Left kidney (tissue), 2 donors: ENCODE data around the gene FA2H. TPM values are rescaled to one million over a fixed set of nuclear protein-coding genes. Genes with fewer than 3 reads are reported as not detected.
"Not testable (repeated sequence)": the region's sequence is repeated elsewhere in the genome, so short reads cannot be mapped to it uniquely, and the experiment has no call there.

ENCODE experiments used
- DNase-seq: peaks from one replicate; pipeline ENCODE4 v3.0.0-alpha.2; 2013
- polyA plus RNA-seq: library from polyadenylated mRNA; unstranded; fragments of 120-200 nt; gene quantifications from one replicate; pipeline ENCODE4 v1.2.1, GENCODE V29; 2013; ENCODE audit not compliant: insufficient read length

Gene FA2H
- polyA plus RNA-seq, 1 donor = 3.1 TPM

DNA sequence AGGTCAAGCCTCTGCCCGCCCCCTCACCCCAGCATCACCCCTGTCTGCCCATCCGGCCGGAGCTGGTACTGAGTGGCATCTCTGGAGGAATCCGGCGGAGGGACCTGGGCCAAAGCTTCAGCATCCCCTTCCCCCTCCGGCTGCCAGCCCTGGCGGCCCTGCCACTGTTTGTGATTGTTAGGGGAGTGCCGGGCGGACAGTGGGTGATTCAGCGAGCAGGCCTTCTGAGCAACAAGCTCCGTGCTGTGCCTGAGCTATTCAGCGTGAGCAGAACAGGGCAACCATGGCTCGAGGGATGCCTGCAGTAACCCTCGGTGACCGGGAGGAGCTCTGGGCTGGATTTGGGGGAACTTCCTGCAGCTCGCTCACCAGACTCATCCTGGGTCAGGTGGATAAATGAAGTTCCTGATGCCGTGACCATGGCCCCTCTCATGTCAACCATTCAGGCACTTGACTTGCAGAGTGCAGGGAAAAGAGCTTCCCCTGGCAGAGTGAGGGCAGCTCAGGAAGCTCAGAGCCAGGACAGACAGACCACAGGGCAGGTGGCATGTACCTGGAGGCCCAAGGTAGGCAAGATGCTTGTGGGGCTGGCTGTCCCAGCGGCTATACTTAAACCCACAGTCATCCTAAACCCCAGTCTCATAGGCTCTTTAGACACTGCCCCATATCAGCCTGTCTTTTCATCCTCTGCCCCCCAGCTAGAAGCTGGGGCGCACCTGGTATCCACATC lies 49.6 kb downstream of the FA2H start:
- DNase-seq = no peak

GRCh38 chr16:74723256-74723655 lies 51.4 kb downstream of the FA2H start:
- no peak for DNase-seq

GRCh38 chr16:74722156-74722555 lies 52.5 kb downstream of the FA2H start:
- not testable (repeated sequence) for DNase-seq

GRCh38 chr16:74721716-74722115 lies 52.9 kb downstream of the FA2H start:
- DNase-seq = no peak

DNA sequence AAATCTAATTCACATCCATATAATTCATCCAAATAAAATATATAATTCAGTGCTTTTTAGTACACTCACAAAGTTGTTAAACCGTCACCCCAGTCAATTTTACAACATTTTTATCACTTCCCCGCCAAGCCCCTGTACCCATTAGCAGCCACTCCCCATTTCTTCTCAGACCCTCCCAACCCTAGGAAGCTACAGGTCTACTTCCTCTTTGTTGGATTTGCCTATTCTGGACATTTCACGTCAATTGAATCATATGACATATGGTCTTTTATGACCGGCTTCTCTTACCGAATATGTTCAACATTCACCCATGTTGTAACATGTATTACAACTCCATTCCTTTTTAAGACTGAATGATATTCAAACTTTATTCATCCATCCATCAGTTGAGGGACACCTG lies 54.0 kb downstream of the FA2H start:
- no peak for DNase-seq

GRCh38 chr16:74718741-74719610 lies 55.6 kb downstream of the FA2H start:
- DNase-seq = no peak

GRCh38 chr16:74718140-74718539 lies 56.5 kb downstream of the FA2H start:
- DNase-seq = no peak

DNA sequence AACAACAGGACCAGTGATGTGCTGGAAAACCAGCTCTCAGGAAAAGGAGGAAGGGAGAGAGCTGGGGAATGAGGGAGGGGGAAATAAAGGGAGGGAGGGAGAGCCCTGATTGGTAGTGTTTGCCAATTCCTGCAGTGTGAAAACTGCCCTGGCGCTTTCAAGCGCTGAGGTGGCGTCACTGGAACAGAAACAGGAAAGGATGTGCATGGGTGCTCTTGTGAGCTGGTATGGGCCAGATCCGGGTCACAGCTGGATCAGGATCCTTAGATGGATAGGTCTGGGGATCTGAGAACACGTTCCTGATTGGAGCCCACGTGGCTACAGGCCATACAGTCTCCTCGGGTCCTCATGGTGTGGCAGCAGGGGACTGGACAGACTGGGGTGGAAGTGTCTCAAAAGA lies 57.3 kb downstream of the FA2H start:
- DNase-seq = no peak

- no peak for DNase-seq
Observed at GRCh38 chr16:74716355-74716754, 58.3 kb downstream of the FA2H start.

GRCh38 chr16:74713876-74714275 lies 60.7 kb downstream of the FA2H start:
- no peak for DNase-seq

DNA sequence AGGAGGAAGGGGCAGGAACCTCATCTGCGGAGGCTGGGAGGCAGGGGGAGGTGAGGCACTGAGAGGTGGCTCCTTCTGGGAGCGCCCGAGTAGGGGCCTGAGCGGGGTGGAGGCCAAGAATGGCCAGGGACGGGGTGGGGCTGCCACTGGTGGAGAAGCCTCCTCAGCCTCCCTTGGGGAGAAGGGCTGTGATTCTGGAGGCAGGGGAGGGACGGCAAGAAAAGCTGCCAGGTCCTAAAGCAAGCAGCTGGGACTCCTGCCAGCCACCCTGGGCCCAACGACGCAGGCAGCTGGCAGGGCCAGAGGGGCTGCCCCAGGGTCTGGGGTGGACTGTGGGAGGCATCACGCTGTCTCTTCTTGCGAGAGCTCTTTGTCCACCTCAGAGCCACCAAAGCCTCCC lies 61.3 kb downstream of the FA2H start:
- no peak for DNase-seq

DNA sequence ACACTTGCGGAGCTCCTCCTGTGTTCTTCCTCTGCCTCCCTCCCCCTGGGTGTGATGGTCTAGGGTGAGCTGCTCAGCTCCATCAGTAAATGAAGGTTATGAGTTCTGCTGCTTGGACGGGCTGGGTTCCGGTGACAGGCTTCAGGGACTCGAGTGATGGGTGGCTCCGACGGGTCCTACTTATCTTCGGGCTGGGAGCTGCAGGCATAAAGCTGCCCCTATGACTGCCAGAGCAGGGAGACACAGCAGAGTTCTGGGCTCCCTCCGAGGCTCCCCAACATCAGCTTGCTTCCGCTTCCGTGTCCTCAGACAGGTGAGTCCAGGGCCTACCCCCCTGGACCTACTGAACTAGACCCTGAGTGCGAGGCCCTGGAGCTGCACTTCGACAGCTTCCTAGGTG lies 62.7 kb downstream of the FA2H start:
- no peak for DNase-seq

GRCh38 chr16:74710401-74710800 lies 64.2 kb downstream of the FA2H start:
- DNase-seq = no peak

- DNase-seq = peak; percentile 65
Observed at GRCh38 chr16:74709441-74709877, 65.2 kb downstream of the FA2H start.

GRCh38 chr16:74700438-74701225 lies 74.0 kb downstream of the FA2H start, which contains the start of gene MLKL:
Gene MLKL (minus strand): TSS chr16:74700862. CDS start chr16:74695757, 5,105 bp downstream.
- DNase-seq = peak; percentile 28

- DNase-seq = no peak
Observed at GRCh38 chr16:74700116-74700437, 74.5 kb downstream of the FA2H start.

DNA sequence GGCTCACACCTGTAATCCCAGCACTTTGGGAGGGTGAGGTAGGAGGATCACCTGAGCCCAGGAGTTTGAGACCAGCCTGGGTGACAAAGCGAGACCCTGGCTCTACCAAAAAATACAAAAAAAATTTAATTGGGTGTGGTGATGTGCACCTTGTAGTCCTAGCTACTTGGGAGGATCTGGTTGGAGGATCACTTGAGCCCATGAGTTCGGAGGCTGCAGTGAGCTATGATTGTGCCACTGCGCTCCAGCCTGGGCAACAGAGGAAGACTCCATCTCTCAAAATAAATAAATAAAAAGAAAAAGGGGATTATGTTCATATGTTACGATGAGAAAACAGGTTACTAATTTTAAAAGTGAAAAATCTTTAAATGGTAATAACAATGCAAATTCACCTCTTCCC lies 75.0 kb downstream of the FA2H start:
- no peak for DNase-seq

- DNase-seq = no peak
Observed at GRCh38 chr16:74698222-74698621, 76.4 kb downstream of the FA2H start.

DNA sequence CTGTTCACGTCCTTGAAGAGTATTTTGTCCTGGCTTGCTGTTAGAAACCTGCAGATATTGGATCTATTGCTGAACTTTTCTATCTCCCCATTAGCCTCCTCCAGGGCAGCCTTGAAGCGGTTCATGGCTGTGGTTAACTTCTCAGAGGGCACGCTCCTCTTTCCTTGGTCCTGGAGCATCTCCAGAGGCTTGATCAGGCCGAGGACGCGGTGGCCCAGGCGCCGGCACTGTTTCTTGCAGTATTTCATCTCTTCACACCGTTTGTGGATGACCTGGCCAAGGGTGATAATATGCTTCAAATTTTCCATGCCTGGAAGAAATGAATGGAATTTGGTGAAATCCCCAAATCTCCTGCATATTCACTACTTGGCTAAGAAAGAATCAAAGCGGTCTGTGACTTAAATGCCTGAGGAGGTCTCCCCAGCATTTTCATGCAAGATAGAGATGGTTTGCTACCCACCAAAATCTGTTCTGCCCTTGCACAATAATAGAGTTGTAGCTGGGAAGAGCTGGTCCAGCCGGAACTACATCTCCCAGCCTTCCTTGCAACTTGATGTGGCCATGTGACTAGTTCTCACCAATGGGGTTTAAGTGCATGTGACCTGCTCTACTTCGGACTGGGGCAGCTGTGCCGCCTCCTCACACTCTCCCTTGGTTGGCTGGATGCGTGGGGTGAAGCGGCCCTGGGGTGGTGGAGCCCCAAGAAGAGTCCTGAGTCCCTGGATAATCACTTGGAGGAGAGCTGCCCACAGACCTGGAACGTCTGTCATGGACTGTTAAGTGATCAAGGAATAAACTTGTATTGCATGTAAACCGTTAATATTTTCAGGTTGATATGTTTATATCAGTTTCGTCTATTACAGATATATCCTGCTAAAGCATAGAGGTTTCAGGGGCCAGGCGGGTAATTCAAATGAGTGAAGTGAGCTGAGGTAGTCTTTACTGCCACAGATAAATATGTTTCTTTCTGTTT lies 78.9 kb downstream of the FA2H start:
- peak; percentile 59 for DNase-seq

DNA sequence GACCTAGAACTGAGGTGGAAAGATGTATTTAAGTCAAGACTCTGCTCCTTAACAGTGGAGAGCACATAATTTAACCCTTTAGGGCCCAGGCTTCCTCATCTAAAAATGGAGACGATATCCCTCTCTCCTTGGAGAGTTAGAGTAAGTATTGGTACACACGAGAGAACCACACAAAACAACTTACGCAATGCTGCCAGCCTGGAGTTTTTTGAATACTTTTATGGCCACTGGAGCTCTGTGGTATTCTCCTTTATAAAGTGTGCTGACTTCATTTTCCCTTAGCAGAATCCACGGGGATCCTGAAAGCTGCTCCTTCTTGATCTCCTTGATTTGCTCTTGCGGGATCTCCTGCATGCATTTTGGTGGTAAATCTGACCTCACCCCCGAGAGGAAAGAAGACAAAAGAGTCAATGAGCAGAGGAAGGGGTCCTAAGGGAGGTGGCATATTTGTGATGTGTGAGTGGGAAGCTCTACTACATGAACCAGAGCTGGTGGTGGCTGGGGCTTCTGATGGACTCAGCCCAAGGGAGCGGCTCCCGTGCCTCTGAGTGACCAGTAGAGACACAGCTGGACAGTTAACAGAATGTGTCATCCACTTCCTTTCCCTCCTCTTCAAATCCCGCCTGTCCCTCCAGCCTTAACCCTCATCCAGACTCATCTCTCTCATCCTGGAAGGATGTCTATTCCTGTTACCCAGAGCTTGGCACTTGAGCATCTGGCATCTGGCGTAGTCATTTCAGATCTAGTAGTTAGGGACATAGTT lies 83.3 kb downstream of the FA2H start:
- no peak for DNase-seq

DNA sequence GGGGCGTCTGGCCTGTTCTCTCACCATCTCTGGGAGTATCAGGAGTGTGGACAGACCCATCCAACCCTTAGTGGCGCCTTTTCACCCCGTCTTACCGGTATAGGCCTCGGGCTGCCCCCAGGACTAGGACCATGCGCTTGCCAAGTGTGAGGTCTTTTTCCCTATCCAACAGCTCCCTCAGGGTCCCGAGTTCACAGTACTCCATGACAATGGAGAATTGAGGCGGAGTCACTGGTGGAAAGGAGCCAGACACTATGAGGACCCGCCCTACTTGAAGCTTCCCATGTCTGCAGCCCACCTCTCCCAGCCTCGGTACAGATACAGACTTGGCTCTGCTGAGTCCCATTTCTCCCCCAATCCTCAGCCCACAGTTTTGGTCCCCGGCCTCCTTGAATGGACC lies 92.1 kb downstream of the FA2H start:
- no peak for DNase-seq
